ENCODE measurements around the gene C5orf34.
"Not testable (repeated sequence)": the region's sequence is repeated elsewhere in the genome, so short reads cannot be mapped to it uniquely, and the experiment has no call there.

Gene C5orf34, protein sequence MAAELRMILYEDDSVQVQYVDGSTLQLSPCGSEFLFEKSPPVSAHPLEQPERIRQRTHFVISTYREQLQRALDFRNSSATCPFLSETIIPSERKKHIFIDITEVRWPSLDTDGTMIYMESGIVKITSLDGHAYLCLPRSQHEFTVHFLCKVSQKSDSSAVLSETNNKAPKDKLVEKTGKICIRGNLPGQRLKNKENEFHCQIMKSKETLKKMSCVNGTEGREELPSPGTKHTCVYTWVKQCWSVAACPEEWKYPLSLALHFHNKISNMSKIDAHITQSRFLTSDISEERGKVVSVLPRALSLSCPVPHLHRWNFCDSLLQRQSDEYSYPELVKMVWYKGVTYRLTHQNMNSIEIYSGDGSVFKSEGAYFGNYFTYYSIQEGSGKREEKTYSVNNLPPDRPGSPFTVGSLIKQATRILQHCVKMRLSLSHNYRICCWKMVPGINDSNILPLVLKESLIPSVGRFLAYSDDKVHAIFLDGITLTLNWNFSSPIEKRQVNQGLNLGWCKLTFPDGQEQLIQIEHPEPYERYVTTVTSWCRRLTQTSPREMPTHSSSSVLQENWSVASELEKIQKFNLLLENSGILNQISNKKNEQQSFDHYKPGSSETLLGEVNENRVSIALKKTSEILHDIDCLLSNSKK

DNA sequence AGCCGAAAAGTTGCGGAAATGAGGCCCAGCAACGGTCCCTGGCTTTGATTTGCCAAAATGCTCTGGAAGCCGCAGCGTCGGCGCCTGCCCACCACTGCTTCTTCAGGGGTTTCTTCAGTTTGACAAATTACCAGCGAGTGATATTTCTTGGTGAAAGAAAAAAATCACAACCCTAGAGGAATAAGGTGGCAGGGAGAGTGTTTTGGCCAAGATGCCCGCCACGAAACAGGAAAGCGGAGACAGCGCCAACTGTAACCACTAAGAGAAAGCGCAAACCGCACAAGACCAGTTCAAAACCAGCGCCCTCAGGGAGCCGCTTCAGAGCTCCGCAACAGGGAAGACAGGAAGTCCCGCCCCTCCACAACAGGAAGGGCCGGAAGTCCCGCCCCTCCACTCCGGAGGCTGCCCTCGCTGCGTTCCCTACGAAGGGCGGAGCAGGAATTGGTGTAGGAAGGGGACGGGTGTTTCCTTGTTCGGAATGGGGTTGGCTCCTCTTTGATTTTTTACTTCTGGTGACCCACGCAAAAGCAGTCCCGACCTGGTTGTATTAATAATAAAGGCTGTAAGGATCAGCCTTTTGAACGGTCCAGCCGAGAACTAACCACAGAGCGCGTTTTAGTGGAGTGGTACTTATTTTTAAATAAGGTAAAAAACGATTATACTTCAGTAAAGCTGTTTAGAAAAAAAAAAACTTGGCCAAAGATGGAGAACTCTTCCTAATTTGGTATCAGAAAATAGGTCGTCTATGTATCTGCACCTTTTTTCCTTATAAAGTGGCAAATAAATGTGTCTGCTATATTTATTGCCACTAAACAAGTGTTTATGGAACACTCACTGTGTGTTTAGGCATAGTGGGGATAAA, at the start of gene C5orf34:
Gene C5orf34 (minus strand): TSS at position 333 of the 862 bp plus-strand sequence. CDS start 5,809 bp downstream, outside the sequence.
- DNase-seq (ENCODE audit: low read depth), result peak; percentile 98
- peak within 1 kb of the TSS; percentile 74 for H3K4me3 ChIP-seq (ENCODE audit: low read depth, low read length)
- TF ChIP-seq, protein P1, sequence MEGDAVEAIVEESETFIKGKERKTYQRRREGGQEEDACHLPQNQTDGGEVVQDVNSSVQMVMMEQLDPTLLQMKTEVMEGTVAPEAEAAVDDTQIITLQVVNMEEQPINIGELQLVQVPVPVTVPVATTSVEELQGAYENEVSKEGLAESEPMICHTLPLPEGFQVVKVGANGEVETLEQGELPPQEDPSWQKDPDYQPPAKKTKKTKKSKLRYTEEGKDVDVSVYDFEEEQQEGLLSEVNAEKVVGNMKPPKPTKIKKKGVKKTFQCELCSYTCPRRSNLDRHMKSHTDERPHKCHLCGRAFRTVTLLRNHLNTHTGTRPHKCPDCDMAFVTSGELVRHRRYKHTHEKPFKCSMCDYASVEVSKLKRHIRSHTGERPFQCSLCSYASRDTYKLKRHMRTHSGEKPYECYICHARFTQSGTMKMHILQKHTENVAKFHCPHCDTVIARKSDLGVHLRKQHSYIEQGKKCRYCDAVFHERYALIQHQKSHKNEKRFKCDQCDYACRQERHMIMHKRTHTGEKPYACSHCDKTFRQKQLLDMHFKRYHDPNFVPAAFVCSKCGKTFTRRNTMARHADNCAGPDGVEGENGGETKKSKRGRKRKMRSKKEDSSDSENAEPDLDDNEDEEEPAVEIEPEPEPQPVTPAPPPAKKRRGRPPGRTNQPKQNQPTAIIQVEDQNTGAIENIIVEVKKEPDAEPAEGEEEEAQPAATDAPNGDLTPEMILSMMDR (conservative IDR thresholded peaks at IDR 0.05; ENCODE audit: low read depth, low read length), result no peak

DNA sequence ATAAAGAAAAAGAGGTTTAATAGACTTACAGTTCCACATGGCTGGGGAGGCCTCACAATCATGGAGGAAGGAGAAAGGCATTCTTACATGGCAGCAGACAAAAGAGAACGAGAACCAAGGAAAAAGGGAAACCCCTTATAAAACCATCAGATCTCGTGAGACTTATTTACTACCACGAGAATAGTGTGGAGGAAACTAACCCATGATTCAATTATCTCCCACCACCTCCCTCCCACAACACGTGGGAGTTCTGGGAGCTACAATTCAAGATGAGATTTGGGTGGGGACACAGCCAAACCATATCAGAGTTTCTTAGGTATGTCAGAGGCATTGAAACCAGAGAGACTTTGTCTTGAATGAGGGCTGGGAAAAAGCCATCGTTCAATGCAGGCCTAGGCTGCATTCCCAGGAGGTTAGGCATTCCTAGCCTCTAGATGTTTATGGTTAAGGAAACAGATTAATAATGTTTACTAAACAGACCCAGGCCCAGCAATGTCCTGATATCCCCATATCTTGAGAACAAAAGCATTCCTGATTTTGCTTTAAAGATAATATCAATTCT, 49.4 kb upstream of the C5orf34 start:
- TF ChIP-seq, protein P1 (conservative IDR thresholded peaks at IDR 0.05; ENCODE audit: low read depth, low read length), result no peak
- DNase-seq (ENCODE audit: low read depth), result no peak
- H3K4me3 ChIP-seq (ENCODE audit: low read depth, low read length), result no peak overlapping the region

DNA sequence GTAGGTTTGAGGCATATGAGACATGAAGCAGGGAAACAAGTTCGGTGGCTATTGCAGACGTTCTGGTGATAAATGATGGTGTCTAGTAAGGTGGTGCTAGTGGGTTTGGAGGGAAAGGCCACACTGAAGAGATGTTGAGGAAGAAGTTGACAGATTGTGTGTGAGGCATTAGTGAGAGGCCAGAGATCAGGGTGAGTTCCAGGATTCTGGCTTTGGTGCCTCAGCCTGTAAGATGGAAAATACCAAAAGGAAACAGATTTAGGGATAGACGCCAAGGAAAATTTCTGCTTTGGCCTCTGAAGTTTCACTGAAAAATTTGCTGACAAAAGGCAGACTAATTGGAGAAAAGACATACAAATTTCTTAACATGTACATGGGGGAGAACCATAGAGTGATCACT, 48.4 kb upstream of the C5orf34 start:
- DNase-seq (ENCODE audit: low read depth), result no peak

DNA sequence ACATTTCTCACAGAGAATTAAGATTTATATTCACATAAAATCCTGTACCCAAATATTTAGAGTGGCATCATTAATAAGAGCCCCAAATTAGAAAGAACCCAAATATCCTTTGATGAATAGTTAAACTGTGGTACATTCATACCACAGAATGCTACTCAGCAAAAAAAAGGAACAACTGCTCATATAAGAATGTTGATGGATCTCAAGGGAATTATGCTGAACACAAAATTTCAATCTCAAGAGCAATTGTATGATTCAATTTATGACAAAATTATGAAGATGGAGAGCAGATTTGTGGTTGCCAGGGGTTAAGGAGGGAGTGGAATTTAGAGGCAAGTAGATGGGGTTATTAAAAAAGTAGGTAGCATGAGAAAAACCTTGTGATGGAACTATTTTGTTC, 46.4 kb upstream of the C5orf34 start:
- TF ChIP-seq, protein P1 (conservative IDR thresholded peaks at IDR 0.05; ENCODE audit: low read depth, low read length), result no peak
- no peak for DNase-seq (ENCODE audit: low read depth)
- no peak overlapping the region for H3K4me3 ChIP-seq (ENCODE audit: low read depth, low read length)

More for the DNA sequence above, 48.4 kb upstream of the C5orf34 start:
- TF ChIP-seq, protein P1 (conservative IDR thresholded peaks at IDR 0.05; ENCODE audit: low read depth, low read length), result no peak
- no peak overlapping the region for H3K4me3 ChIP-seq (ENCODE audit: low read depth, low read length)

DNA sequence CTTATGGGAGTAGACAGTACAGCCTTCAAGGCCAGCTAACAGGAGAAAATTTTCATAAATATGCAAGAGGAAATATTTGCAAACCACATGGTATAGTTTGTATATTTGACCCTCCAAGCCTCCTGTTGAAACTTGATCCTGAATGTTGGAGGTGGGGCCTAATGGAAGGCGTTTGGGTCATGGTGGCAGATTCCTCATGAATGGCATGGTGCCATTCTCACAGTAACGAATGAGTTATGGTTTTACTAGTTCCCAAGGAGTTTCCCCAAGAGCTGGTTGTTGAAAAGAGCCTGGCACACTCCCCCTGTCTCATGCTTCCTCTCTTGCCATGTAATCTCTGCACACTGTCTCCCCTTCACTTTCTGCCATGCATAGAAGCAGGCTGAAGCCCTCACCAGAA, 45.2 kb upstream of the C5orf34 start:
- H3K4me3 ChIP-seq (ENCODE audit: low read depth, low read length), result no peak overlapping the region
- DNase-seq (ENCODE audit: low read depth), result peak; percentile 81
- TF ChIP-seq, protein P1 (conservative IDR thresholded peaks at IDR 0.05; ENCODE audit: low read depth, low read length), result no peak

DNA sequence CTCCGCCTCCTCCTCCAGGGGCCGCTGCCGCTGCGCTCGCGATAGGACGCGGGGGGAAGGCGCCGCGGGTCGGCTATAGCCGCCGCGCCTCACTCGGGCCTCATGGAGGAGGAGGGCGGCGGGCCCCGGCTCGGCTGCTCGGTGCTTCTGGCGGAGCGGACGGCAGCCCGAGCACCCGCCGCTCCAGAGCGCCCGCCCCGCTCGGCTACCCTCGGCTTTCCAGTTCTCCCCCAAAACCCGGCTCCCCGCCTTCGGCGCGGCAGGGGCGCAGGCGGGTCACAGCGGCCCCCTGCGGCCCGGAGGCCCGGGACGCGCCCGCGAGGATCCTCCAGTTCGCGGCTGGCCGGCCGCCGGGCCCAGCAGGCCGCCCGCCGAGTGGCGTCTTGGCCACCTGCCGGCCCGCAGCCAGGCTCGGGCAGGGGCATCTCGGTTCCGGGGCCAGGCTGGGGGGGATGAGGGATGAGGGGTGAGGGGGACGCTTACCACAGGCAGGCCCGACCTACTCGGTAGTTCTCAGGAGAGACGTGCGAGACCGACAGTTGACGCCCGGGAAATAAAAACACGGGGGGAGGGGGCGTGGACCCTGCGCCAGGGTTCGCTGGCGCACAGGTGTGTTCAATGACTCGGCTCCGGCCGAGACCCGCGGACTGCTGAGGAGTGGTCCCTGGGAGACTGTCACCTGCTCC, 42.1 kb upstream of the C5orf34 start, which contains the start of gene PAIP1:
Gene PAIP1 (minus strand): TSS at position 221 of the 686 bp plus-strand sequence. CDS start 231 bp downstream, outside the sequence.
- H3K4me3 ChIP-seq (ENCODE audit: low read depth, low read length), result peak within 1 kb of the TSS; percentile 87
- TF ChIP-seq, protein P1 (conservative IDR thresholded peaks at IDR 0.05; ENCODE audit: low read depth, low read length), result peak; percentile 43
- DNase-seq (ENCODE audit: low read depth), result peak; percentile 90

DNA sequence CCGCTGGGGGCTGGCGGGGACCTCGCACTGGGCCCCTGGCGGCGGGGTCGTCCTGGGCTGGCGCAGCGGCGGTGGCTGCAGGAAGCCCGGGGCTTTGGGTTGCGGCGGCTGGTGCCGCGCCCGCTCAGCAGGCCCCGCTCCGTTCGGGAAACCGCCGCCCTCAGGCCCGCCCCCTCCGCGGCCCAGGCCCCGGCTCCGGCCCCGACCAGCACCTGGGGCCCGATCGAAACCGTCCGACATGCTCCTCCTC, 41.6 kb upstream of the C5orf34 start:
- H3K4me3 ChIP-seq (ENCODE audit: low read depth, low read length), result peak overlapping the region; percentile 87
- not testable (repeated sequence) for DNase-seq (ENCODE audit: low read depth)

All from choroid plexus epithelial cell (primary cell).